Glutamatergic neuron (in vitro differentiated cells): ENCODE measurements around the gene ASIC2. TPM values are rescaled to one million over a fixed set of nuclear protein-coding genes. Genes with fewer than 3 reads are reported as not detected.

Experiments
- DNase-seq: peaks from one replicate; pipeline ENCODE4 v3.0.0; 2022
- H3K27ac Mint-ChIP-seq: one replicate; pipeline ENCODE4 v1.8.0; 2020; ENCODE audit warnings: mild to moderate bottlenecking, mixed read lengths, inconsistent platforms; ENCODE audit not compliant: unreplicated experiment
- H3K27me3 Mint-ChIP-seq: one replicate; pipeline ENCODE4 v1.8.0; 2020; ENCODE audit warnings: mild to moderate bottlenecking, moderate library complexity, mixed read lengths, inconsistent platforms; ENCODE audit not compliant: unreplicated experiment
- H3K36me3 Mint-ChIP-seq: one replicate; pipeline ENCODE4 v1.8.0; 2020; ENCODE audit warnings: mild to moderate bottlenecking, mixed read lengths, inconsistent platforms; ENCODE audit not compliant: unreplicated experiment
- H3K4me1 Mint-ChIP-seq: one replicate; pipeline ENCODE4 v1.8.0; 2020; ENCODE audit warnings: mild to moderate bottlenecking, low read depth, mixed read lengths, inconsistent platforms; ENCODE audit not compliant: unreplicated experiment
- H3K4me3 Mint-ChIP-seq: one replicate; pipeline ENCODE4 v1.8.0; 2020; ENCODE audit warnings: mild to moderate bottlenecking, mixed read lengths, inconsistent platforms; ENCODE audit not compliant: unreplicated experiment
- H3K9me3 Mint-ChIP-seq: one replicate; pipeline ENCODE4 v1.8.0; 2020; ENCODE audit warnings: mild to moderate bottlenecking, moderate library complexity, mixed read lengths, inconsistent platforms; ENCODE audit not compliant: unreplicated experiment
- CTCF ChIP-seq: fragments of 200-600 bp; sonication (generic); IDR thresholded peaks from one replicate; pipeline ENCODE4 v1.5.0; 2021; ENCODE audit not compliant: partially characterized antibody, unreplicated experiment
- total RNA-seq: library from RNA; stranded (reverse); fragmentation: NEBNext Ultra II Directional; extraction: Animal tissue kit (Norgen Biotek cat#: 25700); gene quantifications from one replicate; pipeline ENCODE4 v1.2.1, GENCODE V29; 2021; ENCODE audit not compliant: unreplicated experiment

The ASIC2 gene
- total RNA-seq, 1 donor from 2014 or later: 0.74 TPM

DNA sequence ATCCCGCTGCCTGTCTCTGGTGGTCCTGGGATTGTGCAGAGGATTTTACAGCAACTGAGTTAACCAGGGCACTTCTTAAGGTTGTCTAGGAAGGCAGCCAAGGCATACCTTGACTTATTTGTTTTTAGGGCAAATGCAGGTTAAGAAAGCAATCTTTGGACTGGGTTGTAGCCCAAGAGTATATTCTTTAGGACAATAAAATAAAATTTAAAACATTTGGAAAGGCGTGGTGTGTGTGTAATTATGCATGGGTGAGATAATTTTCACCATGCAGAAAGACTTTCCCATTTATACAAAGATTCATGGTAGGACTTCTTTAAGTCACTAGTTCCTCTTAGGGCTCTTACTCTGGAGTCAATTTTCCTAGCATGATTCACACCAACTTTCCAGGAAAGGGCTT is 208.3 kb downstream of the ASIC2 start:
- Mint-ChIP-seq H3K36me3 (peaks cover 4% of the 10 kb centered on the region), H3K4me3 (no peak overlapping the region), H3K27ac (no peak overlapping the region), H3K4me1 (no peaks in the 10 kb centered on the region), H3K27me3 (peaks cover 6% of the 10 kb centered on the region), H3K9me3 (peaks cover 2% of the 10 kb centered on the region)
- DNase-seq: no peak
- TF ChIP-seq CTCF: no peak

DNA sequence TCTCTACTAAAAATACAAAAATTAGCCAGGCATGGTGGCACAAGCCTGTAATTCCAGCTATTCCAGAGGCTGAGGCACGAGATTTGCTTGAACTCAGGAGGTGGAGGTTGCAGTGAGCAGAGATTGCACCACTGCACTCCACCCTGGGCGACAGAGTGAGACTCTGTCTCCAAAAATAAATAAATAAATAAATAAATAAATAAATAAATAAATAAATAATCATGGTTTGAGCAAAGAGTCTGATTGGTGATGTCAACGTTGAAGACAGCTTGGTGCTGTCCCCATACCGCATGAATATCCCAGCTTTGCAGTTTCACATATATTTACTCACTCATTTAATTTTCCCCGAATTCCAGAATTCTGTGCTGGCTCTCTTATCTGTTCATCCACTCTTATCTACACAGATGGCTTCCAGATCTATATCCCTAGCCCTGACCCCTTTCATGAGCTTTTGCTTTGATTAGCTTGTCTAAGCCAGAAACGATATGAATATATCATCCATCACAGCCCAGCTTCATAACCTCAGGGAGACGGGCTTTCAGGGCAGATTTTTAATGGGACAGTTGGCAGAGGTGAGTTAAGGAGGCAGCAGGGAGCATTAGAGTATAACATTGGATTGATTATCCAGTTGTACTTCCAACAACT is 210.4 kb downstream of the ASIC2 start:
- H3K27me3 Mint-ChIP-seq: peaks cover 3% of the 10 kb centered on the region
- H3K36me3 Mint-ChIP-seq: peaks cover 4% of the 10 kb centered on the region
- H3K4me1 Mint-ChIP-seq: no peaks in the 10 kb centered on the region
- H3K27ac Mint-ChIP-seq: no peak overlapping the region
- TF ChIP-seq CTCF: no peak
- no peak overlapping the region for H3K4me3 Mint-ChIP-seq
- DNase-seq: no peak
- peaks cover 2% of the 10 kb centered on the region for H3K9me3 Mint-ChIP-seq

DNA sequence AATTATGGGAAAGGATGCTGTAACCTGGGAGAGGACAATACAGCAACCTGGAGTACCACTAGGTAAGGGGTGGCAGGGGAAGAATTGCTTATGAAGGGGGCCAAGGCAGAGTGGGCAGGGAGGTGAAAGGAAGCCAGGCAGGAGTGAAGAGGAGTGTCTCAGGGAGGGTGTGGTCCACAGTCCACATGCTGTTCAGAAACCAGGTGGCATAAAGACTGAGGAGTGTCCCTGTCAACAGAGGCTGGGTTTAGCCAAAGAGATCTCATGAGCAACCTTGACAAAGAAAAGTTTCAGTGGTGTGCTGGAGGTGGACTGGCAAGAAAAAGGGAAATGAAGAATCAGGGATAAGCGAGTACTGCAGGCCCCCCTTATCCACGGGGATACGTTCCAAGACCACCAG is 213.0 kb downstream of the ASIC2 start:
- H3K27ac Mint-ChIP-seq: no peak overlapping the region
- H3K27me3 Mint-ChIP-seq: no peaks in the 10 kb centered on the region
- H3K4me1 Mint-ChIP-seq: no peaks in the 10 kb centered on the region
- TF ChIP-seq CTCF: no peak
- DNase-seq: no peak
- peaks cover 2% of the 10 kb centered on the region for H3K9me3 Mint-ChIP-seq
- peaks cover 4% of the 10 kb centered on the region for H3K36me3 Mint-ChIP-seq
- H3K4me3 Mint-ChIP-seq: no peak overlapping the region

- TF ChIP-seq CTCF: no peak
- Mint-ChIP-seq H3K4me1 (no peaks in the 10 kb centered on the region), H3K9me3 (peaks cover 2% of the 10 kb centered on the region), H3K4me3 (no peak overlapping the region), H3K36me3 (peaks cover 4% of the 10 kb centered on the region), H3K27ac (no peak overlapping the region), H3K27me3 (no peaks in the 10 kb centered on the region)
- DNase-seq: no peak
Observed at GRCh38 chr17:33079201-33079600, 213.9 kb downstream of the ASIC2 start.

GRCh38 chr17:33076979-33077378 is 216.1 kb downstream of the ASIC2 start:
- DNase-seq: no peak
- H3K4me3 Mint-ChIP-seq: no peak overlapping the region
- no peaks in the 10 kb centered on the region for H3K36me3 Mint-ChIP-seq
- no peaks in the 10 kb centered on the region for H3K27me3 Mint-ChIP-seq
- no peak overlapping the region for H3K27ac Mint-ChIP-seq
- H3K9me3 Mint-ChIP-seq: peaks cover 3% of the 10 kb centered on the region
- H3K4me1 Mint-ChIP-seq: peaks cover 3% of the 10 kb centered on the region
- TF ChIP-seq CTCF: no peak
